Left lobe of liver (tissue), 2 donors: Measurements from ENCODE around the gene OR4D6. TPM values are rescaled to one million over a fixed set of nuclear protein-coding genes. Genes with fewer than 3 reads are reported as not detected.

Experiments used
- ATAC-seq: fragments of 200-7000 bp; cut with Tn5 transposase; one replicate; pipeline ENCODE4 v1.9.1; 2020; ENCODE audit warnings: mild to moderate bottlenecking, moderate library complexity
- DNase-seq: peaks from one replicate; pipeline ENCODE4 v3.0.0-alpha.2; 2020; ENCODE audit warnings: low spot score
- total RNA-seq: library from RNA; stranded (reverse); gene quantifications from one replicate; pipeline ENCODE4 v1.2.1, GENCODE V29; 2021
- donor health status: DM: no; HTN: no; CAD: no; lungs with moderate emphysema.
- donor health status: DM: no; HTN: yes; CAD: no.

OR4D6 gene
- total RNA-seq, 1 donor from 2014 or later = not detected

GRCh38 chr11:59503276-59503675, 46.5 kb downstream of the OR4D6 start, which contains the start of gene OR4D11:
Gene OR4D11, plus strand, starts transcription at chr11:59503576. Its CDS starts 0 bp downstream, at chr11:59503576.
- no peak for ATAC-seq

More at GRCh38 chr11:59503276-59503675, 46.5 kb downstream of the OR4D6 start, which contains the start of gene OR4D11:
- no peak for DNase-seq

Other genes with a start within 250 kb of the OR4D6 start
- 5.7 TPM for gene MPEG1, start 244.0 kb upstream of the OR4D6 start, total RNA-seq
- gene OR5AN1, start 98.1 kb upstream of the OR4D6 start, total RNA-seq = not detected
- gene OR5A2, start 30.5 kb upstream of the OR4D6 start, total RNA-seq = not detected
- not detected for gene OR5A1, start 20.5 kb upstream of the OR4D6 start, total RNA-seq
- not detected for gene OR4D10, start 16.4 kb downstream of the OR4D6 start, total RNA-seq
- not detected for gene OR4D11, start 46.6 kb downstream of the OR4D6 start, total RNA-seq
- gene OR4D9, start 54.6 kb downstream of the OR4D6 start, total RNA-seq = not detected
- gene OSBP, start 158.8 kb downstream of the OR4D6 start, total RNA-seq = 57.7 TPM
- gene PATL1, start 212.1 kb downstream of the OR4D6 start, total RNA-seq = 16.7 TPM